ENCODE data around the gene RERE.

GRCh38 chr1:8809342-8809736 is 8.1 kb downstream of the RERE start:
- TF ChIP-seq CTCF (IDR thresholded peaks at IDR 0.05; ENCODE audit: borderline replicate concordance, extremely low read depth, low read length, poor library complexity, severe bottlenecking) (no peak), EZH2 (IDR thresholded peaks at IDR 0.05; ENCODE audit: borderline replicate concordance, low read depth, low read length, severe bottlenecking) (no peak)
